Glutamatergic neuron (in vitro differentiated cells): ENCODE results near the gene VPS37C. TPM values are rescaled to one million over a fixed set of nuclear protein-coding genes. Genes with fewer than 3 reads are reported as not detected.

Experiments
- DNase-seq: peaks from one replicate; pipeline ENCODE4 v3.0.0; 2022
- H3K27ac Mint-ChIP-seq: one replicate; pipeline ENCODE4 v1.8.0; 2020; ENCODE audit warnings: mild to moderate bottlenecking, mixed read lengths, inconsistent platforms; ENCODE audit not compliant: unreplicated experiment
- H3K27me3 Mint-ChIP-seq: one replicate; pipeline ENCODE4 v1.8.0; 2020; ENCODE audit warnings: mild to moderate bottlenecking, moderate library complexity, mixed read lengths, inconsistent platforms; ENCODE audit not compliant: unreplicated experiment
- H3K36me3 Mint-ChIP-seq: one replicate; pipeline ENCODE4 v1.8.0; 2020; ENCODE audit warnings: mild to moderate bottlenecking, mixed read lengths, inconsistent platforms; ENCODE audit not compliant: unreplicated experiment
- H3K4me1 Mint-ChIP-seq: one replicate; pipeline ENCODE4 v1.8.0; 2020; ENCODE audit warnings: mild to moderate bottlenecking, low read depth, mixed read lengths, inconsistent platforms; ENCODE audit not compliant: unreplicated experiment
- H3K4me3 Mint-ChIP-seq: one replicate; pipeline ENCODE4 v1.8.0; 2020; ENCODE audit warnings: mild to moderate bottlenecking, mixed read lengths, inconsistent platforms; ENCODE audit not compliant: unreplicated experiment
- H3K9me3 Mint-ChIP-seq: one replicate; pipeline ENCODE4 v1.8.0; 2020; ENCODE audit warnings: mild to moderate bottlenecking, moderate library complexity, mixed read lengths, inconsistent platforms; ENCODE audit not compliant: unreplicated experiment
- total RNA-seq: library from RNA; stranded (reverse); fragmentation: NEBNext Ultra II Directional; extraction: Animal tissue kit (Norgen Biotek cat#: 25700); gene quantifications from one replicate; pipeline ENCODE4 v1.2.1, GENCODE V29; 2021; ENCODE audit not compliant: unreplicated experiment
- TF ChIP-seq, protein P1 (sequence below): fragments of 200-600 bp; sonication (generic); IDR thresholded peaks from one replicate; pipeline ENCODE4 v1.5.0; 2021; ENCODE audit not compliant: partially characterized antibody, unreplicated experiment

Gene VPS37C
- total RNA-seq, 1 donor from 2014 or later: 27.1 TPM

DNA sequence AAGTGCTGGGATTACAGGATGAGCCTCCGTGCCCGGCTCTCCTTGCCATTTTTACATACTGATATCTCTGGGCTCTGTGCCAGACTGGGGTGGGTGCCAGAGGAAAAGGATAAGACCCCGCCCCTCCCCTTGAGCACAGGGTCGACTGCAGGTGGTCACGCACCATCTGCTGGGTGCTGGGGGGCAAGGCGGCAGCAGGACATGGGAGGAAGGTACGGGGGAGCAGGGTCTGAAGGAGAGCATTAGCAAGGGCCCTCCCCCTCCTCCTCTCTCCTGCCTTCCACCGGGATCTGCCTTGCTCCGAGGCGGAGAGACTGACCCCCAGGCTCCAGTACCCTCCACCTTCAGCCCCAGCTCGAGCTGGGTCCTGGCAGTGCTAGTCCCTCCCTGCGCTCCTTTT lies 32.4 kb upstream of the VPS37C start:
- DNase-seq: no peak
- peaks cover 4% of the 10 kb centered on the region for H3K4me1 Mint-ChIP-seq
- TF ChIP-seq, protein P1, sequence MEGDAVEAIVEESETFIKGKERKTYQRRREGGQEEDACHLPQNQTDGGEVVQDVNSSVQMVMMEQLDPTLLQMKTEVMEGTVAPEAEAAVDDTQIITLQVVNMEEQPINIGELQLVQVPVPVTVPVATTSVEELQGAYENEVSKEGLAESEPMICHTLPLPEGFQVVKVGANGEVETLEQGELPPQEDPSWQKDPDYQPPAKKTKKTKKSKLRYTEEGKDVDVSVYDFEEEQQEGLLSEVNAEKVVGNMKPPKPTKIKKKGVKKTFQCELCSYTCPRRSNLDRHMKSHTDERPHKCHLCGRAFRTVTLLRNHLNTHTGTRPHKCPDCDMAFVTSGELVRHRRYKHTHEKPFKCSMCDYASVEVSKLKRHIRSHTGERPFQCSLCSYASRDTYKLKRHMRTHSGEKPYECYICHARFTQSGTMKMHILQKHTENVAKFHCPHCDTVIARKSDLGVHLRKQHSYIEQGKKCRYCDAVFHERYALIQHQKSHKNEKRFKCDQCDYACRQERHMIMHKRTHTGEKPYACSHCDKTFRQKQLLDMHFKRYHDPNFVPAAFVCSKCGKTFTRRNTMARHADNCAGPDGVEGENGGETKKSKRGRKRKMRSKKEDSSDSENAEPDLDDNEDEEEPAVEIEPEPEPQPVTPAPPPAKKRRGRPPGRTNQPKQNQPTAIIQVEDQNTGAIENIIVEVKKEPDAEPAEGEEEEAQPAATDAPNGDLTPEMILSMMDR: no peak
- peaks cover 9% of the 10 kb centered on the region for H3K9me3 Mint-ChIP-seq
- no peak overlapping the region for H3K27ac Mint-ChIP-seq
- H3K27me3 Mint-ChIP-seq: no peaks in the 10 kb centered on the region
- H3K36me3 Mint-ChIP-seq: no peaks in the 10 kb centered on the region
- H3K4me3 Mint-ChIP-seq: no peak overlapping the region

DNA sequence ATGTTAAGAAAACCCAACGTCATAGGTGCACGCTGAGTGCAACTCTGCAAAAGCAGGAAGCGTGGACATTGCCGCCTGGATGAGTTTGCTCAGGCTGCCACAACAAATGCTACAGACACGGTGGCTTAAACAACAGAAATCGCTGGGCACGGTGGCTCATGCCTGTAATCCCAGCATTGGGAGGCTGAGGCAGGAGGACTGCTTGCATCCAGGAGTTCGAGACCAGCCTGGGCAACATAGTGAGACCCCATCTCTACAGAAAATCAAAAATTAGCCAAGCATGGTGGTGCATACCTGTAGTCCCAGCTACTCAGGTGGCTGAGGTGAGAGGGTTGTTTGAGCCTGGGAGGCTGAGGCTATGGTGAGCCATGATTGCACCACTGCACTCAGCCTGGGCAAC lies 28.7 kb upstream of the VPS37C start:
- no peaks in the 10 kb centered on the region for H3K27me3 Mint-ChIP-seq
- no peaks in the 10 kb centered on the region for H3K36me3 Mint-ChIP-seq
- H3K4me3 Mint-ChIP-seq: no peak overlapping the region
- no peak overlapping the region for H3K27ac Mint-ChIP-seq
- peaks cover 4% of the 10 kb centered on the region for H3K9me3 Mint-ChIP-seq
- peaks cover 5% of the 10 kb centered on the region for H3K4me1 Mint-ChIP-seq
- TF ChIP-seq, protein P1: no peak
- DNase-seq: no peak

GRCh38 chr11:61187505-61188130 lies 26.4 kb upstream of the VPS37C start:
- TF ChIP-seq, protein P1: peak; percentile 96
- Mint-ChIP-seq H3K9me3 (no peaks in the 10 kb centered on the region), H3K4me3 (no peak overlapping the region), H3K27ac (no peak overlapping the region), H3K4me1 (peaks cover 2% of the 10 kb centered on the region), H3K36me3 (no peaks in the 10 kb centered on the region), H3K27me3 (no peaks in the 10 kb centered on the region)
- peak; percentile 88 for DNase-seq

DNA sequence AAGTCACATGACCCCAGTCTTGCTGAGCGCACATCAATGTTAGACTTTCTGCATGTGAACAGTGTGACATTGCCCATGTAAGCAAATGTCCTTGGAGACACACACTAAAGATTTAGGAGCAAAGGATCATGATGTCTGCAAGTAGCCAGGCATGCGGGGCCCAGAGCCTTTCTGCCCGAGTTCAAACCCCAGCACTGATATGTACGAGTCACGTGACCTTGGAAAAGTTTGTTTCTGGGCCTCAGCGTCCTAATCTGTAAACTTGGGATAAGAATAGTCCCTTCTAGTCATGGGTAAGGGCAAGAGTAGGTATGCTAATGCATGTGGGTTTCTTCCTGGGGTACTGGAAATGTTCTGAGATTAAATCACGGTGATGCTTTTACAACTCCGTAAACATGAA lies 25.3 kb upstream of the VPS37C start:
- H3K9me3 Mint-ChIP-seq: no peaks in the 10 kb centered on the region
- TF ChIP-seq, protein P1: no peak
- no peaks in the 10 kb centered on the region for H3K36me3 Mint-ChIP-seq
- DNase-seq: no peak
- H3K27me3 Mint-ChIP-seq: no peaks in the 10 kb centered on the region
- no peak overlapping the region for H3K27ac Mint-ChIP-seq
- no peak overlapping the region for H3K4me3 Mint-ChIP-seq
- H3K4me1 Mint-ChIP-seq: peaks cover 2% of the 10 kb centered on the region

DNA sequence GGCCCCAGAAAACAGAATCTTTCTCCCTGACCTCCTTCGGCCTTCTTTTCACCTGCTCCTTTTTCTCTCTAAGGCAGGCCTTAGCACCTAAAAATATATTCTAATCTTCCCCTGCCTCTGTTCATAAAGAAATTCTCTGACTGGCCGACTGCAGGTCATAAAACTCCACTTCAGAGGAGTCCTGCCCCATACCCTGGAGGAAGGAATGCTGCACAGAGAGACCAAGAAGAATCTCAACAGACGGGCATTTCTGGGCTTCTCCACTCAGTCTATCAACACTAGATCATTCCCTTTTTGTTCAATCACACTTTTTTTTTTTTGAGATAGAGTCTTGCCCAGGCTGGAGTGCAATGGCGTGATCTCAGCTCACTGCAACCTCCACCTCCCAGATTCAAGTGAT lies 22.4 kb upstream of the VPS37C start:
- H3K9me3 Mint-ChIP-seq: no peaks in the 10 kb centered on the region
- H3K27ac Mint-ChIP-seq: no peak overlapping the region
- no peaks in the 10 kb centered on the region for H3K27me3 Mint-ChIP-seq
- no peaks in the 10 kb centered on the region for H3K36me3 Mint-ChIP-seq
- peaks cover 2% of the 10 kb centered on the region for H3K4me1 Mint-ChIP-seq
- H3K4me3 Mint-ChIP-seq: no peak overlapping the region
- TF ChIP-seq, protein P1: no peak
- no peak for DNase-seq
